Fibroblast of villous mesenchyme (primary cell): Measurements from ENCODE around the gene TRIM26. TPM values are rescaled to one million over a fixed set of nuclear protein-coding genes. Genes with fewer than 3 reads are reported as not detected.

Experiments used
- DNase-seq: peaks from one replicate; pipeline ENCODE4 v3.0.0-alpha.2; 2010; ENCODE audit warnings: low read depth
- H3K4me3 ChIP-seq: 2 replicates; pipeline ENCODE4 v1.5.1; 2011; ENCODE audit warnings: low read depth, mild to moderate bottlenecking, low read length
- total RNA-seq: library from RNA; depleted of rRNA; stranded (reverse); fragments of >200 nt; gene quantifications from 2 replicates; pipeline ENCODE4 v1.2.3, GENCODE V29; 2012
- TF ChIP-seq, protein P1 (sequence below): IDR thresholded peaks from 2 replicates; pipeline ENCODE4 v1.5.1; 2012; ENCODE audit warnings: low read depth, mild to moderate bottlenecking, low read length; ENCODE audit not compliant: insufficient read depth

The TRIM26 gene
- total RNA-seq, 1 donor, result 21.2 TPM

DNA sequence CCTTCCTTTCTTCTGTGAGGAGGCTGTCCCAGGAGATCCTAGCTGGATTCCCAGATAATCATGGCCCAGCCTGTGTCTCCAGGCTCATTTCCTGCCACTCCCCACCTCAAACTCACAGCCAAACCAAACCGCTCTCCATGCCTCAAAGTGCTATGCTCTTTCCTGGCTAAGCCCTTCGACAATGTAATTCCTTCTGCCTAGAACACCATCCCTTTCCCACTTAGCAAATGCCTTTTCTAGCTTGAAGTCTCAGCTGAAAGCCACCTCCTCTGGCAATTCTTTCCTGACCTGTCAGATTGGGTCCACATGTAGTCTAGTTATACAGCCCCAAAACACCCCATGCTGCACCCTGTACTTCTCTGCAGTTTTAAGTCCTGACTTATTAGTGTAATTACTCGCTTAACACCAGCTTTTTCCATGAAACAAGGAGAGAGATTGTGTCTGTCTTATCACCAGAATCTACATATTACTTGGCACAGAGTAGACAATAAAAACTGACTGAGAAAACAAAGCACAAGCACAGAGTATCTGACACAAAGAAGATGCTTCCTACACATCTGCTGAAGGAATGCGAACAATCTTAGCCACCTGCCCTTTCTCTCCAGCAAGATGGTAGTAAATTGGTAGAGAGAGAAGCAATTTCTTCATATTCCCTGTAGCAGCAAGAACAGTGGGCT is 5.4 kb downstream of the TRIM26 start:
- peak; percentile 33 for DNase-seq
- no peak overlapping the region for H3K4me3 ChIP-seq
- TF ChIP-seq, protein P1, sequence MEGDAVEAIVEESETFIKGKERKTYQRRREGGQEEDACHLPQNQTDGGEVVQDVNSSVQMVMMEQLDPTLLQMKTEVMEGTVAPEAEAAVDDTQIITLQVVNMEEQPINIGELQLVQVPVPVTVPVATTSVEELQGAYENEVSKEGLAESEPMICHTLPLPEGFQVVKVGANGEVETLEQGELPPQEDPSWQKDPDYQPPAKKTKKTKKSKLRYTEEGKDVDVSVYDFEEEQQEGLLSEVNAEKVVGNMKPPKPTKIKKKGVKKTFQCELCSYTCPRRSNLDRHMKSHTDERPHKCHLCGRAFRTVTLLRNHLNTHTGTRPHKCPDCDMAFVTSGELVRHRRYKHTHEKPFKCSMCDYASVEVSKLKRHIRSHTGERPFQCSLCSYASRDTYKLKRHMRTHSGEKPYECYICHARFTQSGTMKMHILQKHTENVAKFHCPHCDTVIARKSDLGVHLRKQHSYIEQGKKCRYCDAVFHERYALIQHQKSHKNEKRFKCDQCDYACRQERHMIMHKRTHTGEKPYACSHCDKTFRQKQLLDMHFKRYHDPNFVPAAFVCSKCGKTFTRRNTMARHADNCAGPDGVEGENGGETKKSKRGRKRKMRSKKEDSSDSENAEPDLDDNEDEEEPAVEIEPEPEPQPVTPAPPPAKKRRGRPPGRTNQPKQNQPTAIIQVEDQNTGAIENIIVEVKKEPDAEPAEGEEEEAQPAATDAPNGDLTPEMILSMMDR, result no peak

DNA sequence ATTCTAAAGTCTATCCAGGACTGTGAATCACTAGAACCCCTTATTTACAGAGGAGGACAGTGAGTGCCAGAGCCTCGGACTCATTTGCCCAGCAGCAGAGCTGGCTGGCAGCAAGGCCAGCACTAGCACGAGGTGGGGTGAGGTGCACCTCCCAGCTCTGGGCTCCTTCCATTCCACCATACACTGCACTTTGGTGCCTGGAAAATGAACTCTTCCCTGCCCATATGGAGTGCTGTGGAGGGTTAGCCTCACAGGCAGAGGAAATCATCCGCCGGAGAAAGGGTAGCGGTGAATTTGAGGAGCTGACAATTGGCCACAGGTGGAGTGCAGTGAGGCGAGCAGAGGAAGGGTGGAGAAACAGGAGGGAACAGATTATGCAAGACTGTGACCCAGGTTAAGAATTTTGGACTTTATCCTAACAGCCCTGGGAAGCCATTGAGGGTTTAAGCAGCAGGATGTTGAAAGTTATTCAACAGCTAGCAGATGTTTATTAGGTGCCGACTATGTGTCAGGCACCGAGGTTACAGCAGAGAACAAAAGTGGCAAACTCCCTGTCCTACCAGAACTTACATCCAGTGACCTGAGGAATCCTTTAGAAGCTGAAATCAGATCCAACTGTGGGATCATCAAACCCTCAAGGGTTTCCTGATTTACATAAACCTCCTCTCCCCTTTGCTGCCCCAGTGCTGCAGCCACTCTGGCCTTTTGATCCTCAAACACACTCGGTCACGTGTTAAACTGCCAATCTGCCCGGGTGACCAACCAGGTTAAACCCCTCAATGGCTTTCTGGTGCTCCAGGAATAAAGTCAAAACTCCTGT is 6.2 kb downstream of the TRIM26 start:
- no peak overlapping the region for H3K4me3 ChIP-seq
- TF ChIP-seq, protein P1, result no peak
- DNase-seq, result peak; percentile 76

DNA sequence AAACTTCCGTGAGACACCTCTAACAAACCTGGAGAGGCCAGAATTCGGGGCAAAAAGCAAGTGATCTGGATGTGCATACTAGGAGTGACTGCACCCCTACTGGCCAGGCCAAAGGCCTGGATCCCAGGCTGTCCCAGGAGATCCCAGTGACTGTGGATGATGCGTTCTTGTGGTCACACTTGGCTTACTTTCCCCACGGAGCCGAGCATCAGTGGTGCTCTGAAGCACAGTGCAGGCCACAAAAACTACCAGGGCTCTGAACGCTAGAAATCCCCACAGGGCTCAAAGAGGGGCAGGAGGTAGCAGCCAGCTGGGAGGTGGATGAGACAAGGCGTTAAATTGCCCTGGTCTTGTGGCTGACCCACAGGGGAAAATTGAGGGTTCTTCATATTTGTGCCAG is 7.1 kb downstream of the TRIM26 start:
- no peak overlapping the region for H3K4me3 ChIP-seq
- no peak for DNase-seq

DNA sequence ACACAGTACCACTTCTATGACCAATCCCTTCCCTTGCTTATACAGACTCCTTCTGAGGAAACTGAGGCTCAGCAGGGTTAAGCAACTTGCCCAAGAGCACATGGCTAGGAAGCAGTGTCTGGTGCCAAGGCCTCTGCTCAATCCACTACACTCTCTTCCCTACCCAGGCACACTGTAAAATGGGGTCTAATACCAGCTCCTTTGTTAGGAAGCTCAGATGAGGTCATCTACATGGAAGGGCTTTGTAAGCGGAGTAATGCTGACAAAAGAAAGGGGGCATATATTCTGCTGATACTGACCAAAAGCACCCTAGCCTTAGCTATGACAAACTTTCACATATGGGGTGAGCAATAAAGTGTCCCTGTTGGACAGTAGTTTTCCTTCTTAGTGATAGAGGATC is 9.1 kb downstream of the TRIM26 start:
- no peak for DNase-seq
- TF ChIP-seq, protein P1, result no peak
- H3K4me3 ChIP-seq, result no peak overlapping the region

More for the DNA sequence above, 7.1 kb downstream of the TRIM26 start:
- TF ChIP-seq, protein P1, result no peak

DNA sequence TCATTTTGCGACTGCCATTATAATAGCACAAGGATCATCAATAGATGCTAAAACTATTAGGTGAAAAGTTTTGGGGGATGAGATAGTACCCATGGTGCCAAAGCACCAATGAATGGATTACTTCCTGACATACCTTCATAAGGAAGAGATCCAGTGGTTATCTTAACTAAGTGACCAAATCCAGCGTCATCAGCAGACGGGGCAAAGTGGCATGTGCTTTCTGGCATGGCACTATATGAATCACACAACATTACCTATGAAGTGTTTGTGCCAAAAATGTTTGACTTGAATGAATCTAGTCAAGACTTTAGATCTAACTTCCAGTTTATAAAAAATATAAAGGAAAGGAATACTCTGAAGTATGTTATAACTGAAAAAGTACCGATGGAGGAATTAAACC is 10.8 kb downstream of the TRIM26 start:
- TF ChIP-seq, protein P1, result no peak
- DNase-seq, result no peak
- H3K4me3 ChIP-seq, result no peak overlapping the region

DNA sequence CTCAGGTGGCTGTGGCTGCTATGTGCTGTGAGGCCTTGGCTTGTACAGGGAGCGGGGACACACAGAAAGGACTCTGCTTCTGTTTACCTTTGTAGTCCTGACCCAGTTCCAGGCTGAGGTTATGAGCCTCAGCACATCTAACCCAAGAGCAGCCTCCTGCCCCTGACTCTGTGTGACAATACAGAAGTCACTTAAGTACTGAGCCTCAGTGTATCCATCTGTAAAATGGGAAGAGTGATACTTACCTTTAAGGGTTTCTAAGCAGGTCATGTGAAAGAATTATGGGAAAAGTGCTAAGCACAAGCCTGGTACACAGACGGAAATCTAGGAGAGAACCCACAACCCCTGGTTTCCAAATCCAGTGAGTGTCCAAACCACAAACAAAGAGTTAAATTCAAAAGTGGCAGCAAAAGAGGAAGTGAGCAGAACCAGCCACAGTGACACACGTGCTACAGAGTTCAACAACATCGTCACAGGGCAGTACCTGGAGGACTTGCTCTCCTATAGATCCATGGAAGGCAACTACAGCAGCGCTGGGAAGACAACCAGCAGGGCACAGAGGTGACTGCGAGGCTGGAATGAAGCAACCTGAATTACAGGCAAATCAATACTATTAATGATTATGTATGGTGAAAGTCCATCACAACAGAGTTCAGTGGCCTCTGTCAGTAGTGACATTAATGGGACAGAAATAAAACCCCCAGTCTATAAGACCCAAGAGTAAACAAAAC is 12.5 kb downstream of the TRIM26 start:
- no peak for DNase-seq
- no peak overlapping the region for H3K4me3 ChIP-seq
- TF ChIP-seq, protein P1, result no peak
